IPS-NIHi7 (cell line): Measurements from ENCODE around the gene CRISP1.
"Not testable (repeated sequence)": the region's sequence is repeated elsewhere in the genome, so short reads cannot be mapped to it uniquely, and the experiment has no call there.

Experiments used
- DNase-seq: peaks from one replicate; pipeline ENCODE4 v3.0.0; 2012; ENCODE audit warnings: mixed read lengths; ENCODE audit errors: extremely low spot score

Gene CRISP1, protein sequence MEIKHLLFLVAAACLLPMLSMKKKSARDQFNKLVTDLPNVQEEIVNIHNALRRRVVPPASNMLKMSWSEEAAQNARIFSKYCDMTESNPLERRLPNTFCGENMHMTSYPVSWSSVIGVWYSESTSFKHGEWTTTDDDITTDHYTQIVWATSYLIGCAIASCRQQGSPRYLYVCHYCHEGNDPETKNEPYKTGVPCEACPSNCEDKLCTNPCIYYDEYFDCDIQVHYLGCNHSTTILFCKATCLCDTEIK

DNA sequence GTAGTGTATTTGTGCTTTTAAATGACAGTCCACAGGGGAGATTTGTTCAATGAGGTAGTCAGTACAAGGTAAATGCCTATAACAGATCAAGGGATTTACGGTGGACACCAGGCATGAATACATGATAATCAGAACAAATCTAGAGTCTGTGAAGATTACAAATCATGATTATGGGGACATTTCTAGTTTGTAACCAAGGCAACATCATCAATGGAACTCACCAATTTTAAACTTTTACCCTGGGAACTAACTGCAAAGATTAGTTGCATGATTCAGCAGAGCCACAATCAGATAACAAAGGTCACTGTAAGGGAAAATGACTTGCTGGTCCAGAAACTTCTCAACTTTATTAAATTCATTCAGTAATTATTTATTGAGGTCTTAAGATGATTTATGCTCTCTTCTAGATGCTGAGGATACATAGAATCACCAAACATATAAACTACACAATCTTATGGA lies at the start of gene CRISP1:
CRISP1 (minus strand) TSS at position 51 of the 459 bp plus-strand sequence. CDS start 9,135 bp downstream, outside the sequence.
- DNase-seq = no peak

DNA sequence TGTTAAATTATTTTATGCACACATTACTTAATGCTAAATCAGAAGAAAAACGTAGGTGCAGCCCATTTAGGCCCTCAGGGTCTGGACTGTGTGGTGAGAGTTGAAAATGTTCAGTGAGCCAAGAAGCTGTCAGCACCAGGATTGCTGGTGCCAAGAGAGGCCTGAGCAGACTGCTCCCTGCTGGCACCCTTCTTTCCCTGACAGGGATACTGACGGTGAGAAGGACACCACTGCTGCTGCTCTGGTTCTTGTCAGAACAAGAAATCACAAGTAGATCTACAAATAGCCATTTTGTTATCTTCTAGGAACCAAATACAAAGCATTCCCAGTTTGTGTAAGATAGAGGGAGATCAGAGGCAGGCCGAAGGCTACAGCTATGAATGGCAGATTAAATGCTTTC lies 48.7 kb upstream of the CRISP1 start:
- peak; percentile 27 for DNase-seq

DNA sequence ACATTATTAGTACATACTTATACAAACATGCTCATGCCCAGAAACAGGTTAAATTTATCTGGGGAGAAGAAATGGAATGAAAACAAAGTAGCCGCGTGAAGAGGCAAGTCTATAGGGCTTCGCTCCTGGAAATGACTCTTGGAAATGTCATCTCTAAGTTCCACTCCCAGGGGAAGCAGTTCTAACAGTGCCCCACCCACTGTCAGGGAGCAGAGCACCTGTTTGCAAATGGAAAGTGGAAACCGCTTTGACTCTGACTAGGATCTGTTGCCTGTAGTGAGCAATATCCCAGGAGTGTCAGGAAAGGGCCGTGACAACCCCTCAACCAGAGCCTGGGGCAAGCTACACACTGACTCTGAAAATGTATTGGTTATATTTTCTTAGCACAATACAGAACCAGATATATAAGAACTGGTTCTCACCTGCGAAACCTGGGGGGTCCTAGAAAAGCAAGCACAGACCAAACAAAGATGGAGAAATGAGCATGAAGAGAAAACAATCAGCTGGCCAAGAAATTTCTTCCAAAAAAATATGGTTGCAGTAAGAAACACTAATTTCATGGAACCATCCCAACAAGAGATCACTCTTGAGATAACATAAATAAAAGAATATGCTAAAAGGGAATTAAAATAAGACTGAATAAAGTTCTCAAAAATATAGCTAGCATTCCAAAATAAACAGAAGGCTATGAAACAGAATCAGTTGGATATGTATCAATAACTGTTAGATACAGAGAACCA lies 47.5 kb upstream of the CRISP1 start:
- peak; percentile 14 for DNase-seq

DNA sequence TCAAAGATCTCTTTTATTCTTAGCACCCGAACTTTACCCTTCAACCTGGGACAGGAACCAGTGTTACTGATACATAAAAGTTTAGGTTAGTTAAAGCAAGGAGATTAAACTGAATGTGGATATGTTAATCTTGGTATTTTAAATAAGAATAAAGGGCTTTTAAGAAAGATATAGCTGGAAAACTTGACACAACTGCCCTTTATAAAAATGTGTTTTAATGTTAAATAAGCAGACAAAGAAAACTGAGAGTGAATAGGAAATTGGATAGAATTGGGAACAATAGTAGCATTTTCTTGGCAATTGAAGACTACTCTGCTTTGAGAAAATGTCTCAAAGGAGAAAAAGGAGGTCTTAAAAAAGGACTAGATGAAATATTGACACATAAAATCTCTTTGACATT lies 45.9 kb upstream of the CRISP1 start:
- no peak for DNase-seq

DNA sequence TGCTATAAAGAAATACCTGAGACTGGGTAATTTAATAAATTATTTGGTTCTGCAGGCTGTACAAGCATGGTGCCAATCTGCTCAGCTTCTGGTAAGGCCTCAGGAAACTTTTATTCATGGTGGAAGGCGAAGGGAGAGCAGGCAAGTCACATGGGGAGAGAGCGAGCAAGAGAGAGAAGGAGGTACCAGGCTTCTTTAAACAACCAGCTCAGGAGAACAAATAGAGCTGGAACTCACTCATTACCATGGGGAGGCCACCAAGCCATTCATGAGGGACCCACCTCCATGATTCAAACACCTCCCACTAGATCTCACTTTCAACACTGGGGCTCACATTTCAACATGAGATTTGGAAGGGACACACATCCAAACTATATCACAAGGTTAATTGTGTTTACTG lies 44.9 kb upstream of the CRISP1 start:
- no peak for DNase-seq

DNA sequence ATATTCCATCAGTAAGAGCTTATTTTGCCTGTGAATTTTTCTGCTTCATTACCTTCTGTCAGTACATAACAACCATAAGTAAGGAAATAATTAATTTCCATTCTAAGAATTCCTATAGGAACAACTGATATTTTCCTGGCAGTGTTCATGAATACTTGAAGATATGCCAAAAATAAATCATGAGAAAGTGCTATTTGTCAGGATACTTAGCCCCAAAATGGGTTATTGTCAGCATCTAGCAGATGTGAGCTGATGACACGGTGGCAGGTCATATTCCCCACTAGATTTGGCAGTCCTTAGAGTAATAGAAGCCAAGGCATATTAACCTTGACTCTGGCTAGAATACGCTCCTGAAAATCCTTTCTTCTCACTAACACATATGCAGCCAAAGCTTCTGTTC lies 43.2 kb upstream of the CRISP1 start:
- no peak for DNase-seq

DNA sequence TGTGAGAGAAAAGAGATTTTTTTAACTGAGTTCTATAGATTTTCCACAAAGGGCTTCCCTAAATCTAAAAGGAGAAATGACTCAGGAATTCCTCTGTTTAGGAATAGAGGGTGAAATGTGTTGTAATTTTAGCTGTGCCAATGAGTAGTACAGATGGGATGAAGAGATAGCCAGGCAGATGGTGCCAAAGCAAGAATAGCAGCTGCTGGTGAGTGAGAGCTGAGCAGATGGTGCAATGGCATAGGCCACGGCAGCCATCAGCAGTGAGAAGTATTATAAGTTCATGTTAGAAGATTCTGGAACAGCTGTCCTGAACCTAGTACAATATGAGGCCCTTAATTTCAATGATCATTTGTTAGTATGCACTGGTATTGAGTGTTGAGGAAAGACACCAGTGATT lies 40.2 kb upstream of the CRISP1 start:
- DNase-seq = no peak

DNA sequence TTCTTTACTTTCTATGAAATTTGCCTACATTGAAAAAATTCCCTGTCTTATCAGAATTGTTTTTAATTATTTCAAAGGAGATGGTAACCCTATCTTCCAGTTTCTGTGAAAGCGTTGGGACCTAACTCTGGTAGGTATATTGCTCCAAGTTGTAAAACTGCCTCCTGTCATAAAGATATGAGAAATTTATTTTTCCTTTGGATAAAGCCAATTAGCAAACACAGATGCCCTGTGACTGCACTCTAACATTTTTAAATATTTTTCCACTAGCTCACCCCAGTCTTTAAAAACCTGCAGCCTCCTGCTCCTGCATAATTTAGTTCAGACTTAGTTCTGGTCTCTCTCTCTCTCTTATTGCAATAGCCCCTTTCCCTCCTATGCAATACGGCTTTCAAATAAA lies 39.0 kb upstream of the CRISP1 start:
- DNase-seq = no peak

DNA sequence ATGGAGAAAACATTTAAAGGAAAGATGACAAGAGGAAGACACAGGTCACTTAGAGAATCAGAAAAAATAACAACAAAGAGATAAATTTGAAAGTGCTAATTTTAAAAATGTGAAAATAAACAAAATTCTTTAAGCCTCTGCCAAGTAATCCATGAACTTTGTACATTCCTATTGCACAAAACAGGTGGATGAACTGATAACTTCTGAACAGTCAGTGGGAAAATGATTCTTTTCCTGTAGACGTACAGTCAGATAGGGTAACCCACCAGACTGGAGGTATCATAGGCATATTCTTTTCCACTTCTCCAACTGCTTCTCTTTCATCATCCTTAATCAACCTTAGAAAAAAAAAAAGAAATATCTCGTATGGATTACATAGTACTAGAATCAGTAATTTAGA lies 36.5 kb upstream of the CRISP1 start:
- no peak for DNase-seq

DNA sequence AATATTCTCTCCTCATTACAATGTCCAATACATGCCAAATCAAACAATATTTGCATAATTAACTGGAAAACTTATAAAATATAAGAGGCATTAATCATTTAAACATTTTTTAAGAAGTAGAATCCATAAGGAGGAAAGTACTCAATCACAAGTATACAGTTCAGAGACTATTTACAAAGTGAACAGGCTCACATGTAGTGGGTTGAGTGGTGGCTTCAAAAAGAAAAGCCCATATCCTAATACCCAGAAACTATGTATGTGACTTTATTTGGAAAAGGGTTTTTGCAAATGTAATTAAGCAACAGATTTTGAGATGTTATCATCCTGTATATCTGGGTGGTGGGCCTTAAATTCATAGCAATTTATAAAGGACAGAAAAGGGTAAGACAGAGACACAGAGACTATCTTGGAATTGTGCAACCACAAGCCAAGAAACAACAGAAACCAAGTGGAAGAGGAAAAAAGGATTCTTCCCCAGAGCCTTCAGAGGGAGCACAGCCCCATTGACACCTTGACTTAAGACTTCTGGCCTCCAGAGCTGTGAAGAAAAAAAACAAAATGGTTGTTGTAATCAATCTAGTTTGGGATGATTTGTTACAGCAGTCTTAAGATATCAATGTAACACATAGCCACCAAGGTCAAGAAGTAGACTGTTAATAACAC lies 32.7 kb upstream of the CRISP1 start:
- DNase-seq = no peak

DNA sequence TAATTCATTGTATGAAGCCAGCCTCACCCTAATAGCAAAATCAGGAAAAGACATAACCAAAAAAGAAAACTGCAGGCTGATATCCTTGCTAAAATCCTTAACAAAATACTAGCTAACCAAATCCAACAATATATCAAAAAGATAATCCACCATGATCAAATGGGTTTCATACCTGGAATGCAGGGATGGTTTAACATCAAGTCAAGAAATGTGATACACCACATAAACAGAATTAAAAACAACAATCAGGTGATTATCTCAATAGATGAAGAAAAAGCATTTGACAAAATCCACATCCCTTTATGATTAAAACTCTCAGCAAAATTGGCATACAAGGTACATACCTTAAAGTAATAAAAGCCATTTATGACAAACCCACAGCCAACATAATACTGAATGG lies 29.2 kb upstream of the CRISP1 start:
- DNase-seq = not testable (repeated sequence)

DNA sequence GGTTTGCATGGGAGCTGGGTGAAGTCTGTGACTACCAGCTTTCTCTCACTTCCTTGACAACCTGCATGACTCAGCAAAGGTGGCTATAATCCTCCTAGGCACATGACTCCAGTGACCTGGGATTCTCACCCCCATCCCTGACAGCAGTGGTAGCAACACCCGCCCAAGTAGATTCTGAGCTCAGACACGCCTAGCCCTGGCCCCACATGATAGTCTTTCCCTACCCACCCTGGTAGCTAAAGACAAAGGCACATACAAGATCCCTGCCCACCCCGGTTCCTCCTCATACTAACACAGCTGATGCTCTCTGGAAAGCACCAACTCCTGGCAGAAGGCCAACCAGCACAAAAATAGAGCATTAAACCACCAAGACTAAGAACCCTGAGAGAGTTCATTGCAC lies 25.9 kb upstream of the CRISP1 start:
- no peak for DNase-seq

DNA sequence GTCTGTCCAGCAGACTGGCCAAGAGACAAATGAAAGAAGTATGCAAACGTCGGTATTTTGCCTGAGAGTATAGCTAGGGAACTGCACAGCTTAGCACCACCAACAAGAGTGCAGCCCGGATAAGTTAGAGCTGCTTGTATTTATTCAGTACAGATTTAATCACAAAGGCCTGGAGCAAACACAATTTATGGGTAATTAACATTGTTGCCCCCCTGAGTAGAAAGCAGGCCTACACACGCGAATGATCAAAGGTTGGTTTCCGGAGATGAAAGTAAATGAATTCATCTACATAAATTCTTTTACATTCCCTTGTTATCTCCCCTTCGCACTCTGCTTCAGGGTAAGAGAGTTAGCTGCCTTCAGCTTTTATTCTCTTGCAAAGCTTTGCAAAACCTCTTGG lies 24.7 kb upstream of the CRISP1 start:
- peak; percentile 18 for DNase-seq

DNA sequence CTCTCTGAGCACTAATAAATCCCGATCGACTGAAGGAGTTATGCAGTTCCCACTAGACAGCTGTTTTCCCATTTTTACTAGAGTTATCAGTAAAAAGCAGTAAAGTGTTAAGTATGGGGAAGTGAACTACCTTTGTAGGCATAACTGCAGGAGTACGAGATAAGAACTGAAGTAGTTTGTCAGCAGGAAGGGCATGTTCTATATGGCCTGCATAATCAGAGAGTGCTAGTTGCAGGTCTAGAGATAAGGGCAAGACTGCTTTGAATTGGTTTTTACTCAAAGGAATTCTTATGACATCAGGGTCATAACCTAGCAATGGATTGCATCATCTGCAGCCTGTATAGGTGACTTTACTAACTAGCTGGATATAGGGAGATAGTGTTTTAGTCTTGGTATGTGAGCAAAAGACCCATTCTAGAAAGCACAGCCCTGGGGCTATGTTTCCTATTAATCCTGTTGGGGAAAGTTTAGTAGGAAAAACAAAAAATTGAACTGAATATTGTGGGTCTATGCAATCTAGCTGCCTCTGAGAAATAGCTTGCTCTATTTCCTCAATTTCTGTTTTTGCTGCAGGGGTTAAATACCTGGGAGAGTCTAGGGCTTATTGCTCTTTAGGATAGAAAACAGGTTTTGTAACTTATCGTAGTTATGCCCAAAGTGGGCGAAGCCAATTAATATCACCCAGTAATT lies 22.6 kb upstream of the CRISP1 start:
- DNase-seq = no peak

DNA sequence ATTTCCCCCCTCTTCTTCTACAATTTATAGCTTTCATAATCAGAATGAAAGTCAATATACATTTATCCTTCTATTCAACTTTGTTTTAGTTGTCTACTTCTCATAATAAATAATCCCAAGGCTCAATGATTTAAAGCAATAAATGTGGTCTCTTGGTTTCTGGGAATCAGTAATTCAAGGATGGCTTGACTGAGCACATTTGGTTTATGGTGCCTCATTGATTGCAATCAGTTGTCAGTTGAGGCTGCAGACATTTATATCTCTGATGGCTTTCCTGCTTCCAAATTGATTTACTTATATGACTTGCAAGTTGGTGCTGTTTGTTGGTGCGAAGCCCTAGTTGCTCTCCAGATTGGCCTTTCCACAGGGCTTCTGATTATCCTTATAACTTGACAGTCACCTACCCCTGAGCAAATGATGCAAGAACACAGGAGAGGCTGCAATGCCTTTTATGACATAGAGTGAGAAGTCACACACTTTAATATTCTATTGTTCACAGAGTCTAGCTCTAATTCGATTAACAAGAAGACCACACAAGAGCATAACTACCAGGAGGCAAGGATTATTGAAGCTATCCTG lies 2.7 kb upstream of the CRISP1 start:
- no peak for DNase-seq

DNA sequence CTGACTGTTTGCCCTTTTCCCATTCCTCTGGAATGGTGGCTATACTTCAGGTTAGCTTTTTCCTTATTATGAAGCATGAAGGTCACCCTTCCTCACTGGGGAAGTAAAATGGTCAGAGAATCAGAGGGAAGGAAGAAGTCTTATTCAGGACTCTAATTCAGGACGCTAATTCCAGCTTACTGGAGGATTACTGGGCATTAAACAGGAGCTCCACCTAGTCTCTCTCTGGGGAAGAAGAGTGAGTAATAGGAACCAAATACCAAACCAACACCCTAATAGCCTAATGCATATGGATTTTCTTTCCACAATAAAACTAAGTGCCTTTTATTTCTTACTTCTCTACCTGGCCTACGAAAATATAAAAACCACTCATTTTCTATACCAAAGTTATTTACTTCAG lies 10.1 kb downstream of the CRISP1 start:
- no peak for DNase-seq

DNA sequence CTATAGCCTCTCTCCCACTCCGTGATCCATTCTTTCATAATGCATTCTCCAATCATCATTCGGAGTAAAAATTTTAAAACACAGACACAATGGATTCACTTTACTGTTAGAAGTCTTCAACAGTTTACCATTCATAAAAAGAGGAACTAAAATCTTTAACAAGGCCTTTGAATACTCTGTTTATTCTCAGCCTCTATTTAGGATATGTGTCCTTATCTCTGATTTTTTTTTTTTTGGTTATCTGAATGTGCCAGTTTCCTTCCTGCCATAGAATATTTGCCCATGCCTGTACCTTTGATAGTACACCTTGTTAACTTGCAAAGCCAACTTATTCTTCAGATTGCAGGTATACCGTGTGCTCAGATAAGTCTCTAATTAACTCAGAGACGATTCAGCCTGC lies 11.1 kb downstream of the CRISP1 start:
- no peak for DNase-seq

DNA sequence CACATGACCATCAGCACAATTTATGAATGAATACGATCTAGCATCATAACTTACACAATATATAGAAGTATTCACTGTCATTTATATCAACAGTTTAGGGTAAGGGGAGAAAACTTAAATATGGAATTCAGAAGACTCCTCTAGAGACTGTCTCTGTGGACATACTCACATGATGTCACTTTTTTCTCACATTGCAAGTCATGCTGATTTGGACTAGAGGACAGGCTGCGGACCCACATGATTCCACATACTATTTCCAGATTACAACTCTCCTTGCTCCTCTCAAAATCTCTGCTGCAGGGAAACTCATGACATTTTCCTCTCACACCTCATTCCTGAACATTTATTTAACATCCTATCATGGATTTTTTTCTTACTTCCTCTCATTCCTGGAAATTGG lies 13.4 kb downstream of the CRISP1 start:
- no peak for DNase-seq

DNA sequence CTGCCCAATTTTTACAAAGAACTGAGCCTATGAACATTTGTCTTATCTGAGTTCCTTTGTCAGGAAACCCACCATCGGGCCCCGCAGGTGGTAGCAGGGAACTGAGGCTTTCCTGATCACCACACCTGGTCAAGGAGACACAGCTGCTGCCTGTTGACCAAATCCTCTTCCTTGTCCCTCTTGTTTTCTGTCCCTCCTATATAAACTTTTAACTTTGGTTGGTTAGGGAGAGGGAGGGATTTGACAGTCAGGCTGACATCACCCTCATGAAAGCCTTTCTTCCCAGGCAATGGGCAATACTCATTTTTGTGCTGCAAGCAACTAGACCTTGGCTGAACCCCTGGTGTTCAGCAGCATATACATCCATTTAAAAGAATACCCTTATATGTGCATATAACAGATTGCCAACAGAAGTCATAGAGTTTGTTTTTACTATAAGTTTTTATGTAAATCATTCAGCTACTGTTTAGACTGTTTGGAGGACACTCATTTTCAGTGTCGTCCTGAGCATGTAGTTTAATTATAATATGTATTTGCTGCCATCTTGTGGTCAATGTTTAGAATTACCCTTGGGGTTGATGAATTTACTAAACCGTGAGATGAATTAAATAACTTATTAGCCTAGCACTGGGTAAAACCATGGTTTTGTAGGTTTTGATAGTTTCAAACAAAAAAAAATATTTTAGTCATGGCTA lies 17.0 kb downstream of the CRISP1 start:
- DNase-seq = peak; percentile 49

DNA sequence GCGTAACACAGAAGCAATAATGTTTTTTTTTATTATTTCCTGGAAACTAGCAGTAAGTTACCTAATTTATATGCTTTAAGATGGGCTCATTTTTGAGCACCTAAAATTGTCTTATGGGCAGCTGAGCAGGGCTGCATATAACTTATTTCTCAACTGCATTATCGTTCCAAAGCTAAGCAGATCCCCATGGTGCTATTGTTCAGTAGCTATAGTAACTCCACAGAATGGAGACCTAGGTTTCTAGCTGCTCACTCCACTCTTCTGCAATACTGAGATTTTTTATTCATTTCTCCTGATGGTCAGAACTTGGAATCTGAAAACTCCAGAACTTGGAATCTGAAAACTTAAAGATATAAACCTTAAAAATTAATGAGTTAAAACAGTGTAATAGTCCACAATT lies 18.7 kb downstream of the CRISP1 start:
- DNase-seq = no peak

DNA sequence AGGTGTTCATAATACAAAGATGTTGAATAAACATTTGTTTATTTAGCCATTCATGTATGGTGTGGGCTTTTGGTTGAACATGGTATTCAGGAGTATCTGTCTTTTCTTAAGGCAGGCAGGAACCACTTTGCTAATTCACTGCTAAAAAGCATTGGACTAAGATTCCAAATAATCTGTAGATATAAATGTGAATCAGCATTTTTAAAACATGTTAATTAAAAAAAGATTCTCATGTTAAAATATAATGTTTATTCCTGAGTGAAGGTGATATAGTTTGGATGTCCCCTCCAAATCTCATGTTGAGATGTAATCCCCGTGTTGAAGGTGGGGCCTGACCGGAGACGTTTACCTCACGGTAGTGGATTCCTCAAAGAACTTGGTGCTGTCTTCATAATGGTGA lies 19.3 kb downstream of the CRISP1 start:
- DNase-seq = no peak
